Measurements from ENCODE around the gene CYSRT1.

DNA sequence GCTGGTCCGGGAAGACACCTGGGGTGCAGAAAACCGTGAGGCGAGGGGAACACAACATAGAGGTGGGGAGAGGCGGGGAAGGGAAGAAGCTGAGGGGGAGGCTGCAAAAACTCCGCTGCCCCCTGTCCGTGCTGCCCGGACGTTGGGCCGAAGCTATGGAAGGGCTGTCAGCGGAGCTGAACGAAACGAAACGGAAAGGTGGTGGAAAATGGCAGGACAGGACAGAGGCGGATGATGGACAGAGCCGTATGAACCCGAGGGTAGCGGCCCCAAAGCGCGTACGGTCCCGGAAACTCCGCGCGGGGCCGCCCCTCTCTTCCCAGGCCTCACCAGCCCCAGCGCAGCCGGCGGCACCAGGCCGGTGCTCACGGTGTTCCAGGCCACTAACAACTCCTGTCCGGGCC lies 36.9 kb upstream of the CYSRT1 start:
- TF ChIP-seq, protein P1, sequence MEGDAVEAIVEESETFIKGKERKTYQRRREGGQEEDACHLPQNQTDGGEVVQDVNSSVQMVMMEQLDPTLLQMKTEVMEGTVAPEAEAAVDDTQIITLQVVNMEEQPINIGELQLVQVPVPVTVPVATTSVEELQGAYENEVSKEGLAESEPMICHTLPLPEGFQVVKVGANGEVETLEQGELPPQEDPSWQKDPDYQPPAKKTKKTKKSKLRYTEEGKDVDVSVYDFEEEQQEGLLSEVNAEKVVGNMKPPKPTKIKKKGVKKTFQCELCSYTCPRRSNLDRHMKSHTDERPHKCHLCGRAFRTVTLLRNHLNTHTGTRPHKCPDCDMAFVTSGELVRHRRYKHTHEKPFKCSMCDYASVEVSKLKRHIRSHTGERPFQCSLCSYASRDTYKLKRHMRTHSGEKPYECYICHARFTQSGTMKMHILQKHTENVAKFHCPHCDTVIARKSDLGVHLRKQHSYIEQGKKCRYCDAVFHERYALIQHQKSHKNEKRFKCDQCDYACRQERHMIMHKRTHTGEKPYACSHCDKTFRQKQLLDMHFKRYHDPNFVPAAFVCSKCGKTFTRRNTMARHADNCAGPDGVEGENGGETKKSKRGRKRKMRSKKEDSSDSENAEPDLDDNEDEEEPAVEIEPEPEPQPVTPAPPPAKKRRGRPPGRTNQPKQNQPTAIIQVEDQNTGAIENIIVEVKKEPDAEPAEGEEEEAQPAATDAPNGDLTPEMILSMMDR (IDR thresholded peaks at IDR 0.05), result no peak
- no peak for TF ChIP-seq EZH2 (IDR thresholded peaks at IDR 0.05)

Measured in neural progenitor cell (in vitro differentiated cells).